ENCODE measurements around the gene COG7.

The COG7 gene

DNA sequence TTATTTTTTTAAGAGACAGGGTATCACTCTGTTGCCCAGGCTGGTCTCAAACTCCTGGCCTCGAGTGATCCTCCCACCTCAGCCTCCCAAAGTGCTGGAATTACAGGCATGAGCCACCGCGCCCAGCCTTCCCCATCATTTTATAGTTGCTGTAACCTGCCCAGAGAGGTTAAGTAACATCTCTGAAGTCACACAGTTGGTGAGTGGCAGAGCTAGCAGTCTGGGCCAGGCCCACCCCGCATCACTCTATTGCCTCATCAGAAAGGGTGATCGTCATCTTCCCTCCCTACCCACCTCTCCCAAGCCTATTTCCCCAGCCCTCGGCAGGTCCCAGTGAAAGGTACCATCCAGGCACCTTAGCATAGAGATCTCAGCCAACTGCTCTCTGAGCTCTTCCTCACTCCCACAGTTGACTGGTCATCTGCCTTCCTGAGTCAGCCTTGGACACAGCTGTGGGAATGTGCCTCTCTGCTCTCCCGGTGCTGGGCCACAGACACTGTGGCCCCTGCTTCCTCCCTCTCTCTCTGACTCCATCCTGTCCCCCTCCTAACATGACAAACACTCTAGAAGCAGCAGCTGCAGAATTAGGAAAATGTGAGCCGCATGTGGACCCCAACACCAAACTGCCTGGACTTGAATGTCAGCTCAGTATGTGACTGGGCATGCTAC is 93.8 kb downstream of the COG7 start:
- no peak for DNase-seq (ENCODE audit: low spot score)

- DNase-seq (ENCODE audit: low spot score) = no peak
Observed at GRCh38 chr16:23357761-23358290, 95.2 kb downstream of the COG7 start.

DNA sequence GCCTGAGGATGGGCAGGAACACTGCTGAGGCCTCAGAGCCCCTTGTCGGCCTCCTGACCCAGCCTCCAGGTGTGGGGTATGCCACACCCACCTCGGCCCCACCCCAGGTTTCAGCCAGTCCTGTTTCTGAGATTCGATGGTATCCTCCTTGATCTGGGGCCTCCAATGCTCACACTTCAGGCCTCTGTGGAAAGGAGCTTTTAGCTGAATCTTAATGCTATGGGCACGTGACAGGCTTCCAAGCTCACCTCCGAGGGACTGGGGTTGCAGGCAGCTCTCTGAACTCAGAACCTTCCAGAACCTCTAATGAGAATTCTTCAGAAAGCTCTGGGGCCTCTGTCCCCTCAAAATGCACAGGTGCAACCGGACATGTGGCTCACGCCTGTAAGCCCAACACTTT is 96.0 kb downstream of the COG7 start:
- DNase-seq (ENCODE audit: low spot score) = no peak

DNA sequence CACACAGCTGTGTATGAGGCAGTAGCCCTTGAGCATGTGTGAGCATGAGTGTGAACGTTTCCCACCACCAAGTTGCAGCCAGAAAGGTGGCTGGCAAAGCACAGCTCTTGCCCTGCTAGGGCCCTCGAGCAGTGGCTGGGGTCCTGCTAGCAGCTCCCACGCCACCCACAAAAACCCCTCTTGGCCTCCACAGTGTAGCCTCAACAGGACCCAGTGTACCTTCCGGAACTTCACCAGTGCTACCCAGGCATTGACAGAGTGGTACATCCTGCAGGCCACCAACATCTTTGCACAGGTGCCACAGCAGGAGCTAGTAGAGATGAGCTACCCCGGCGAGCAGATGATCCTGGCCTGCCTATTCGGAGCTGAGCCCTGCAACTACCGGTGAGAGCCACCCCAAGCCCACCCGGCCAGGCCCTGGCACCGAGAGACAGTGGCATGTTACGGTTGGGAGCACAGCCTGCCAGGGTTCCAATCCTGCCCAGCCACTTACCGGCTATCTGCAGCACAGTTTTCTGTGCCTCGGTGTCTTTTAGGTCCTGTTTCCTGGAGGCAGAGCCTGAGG is 97.8 kb downstream of the COG7 start:
- no peak for DNase-seq (ENCODE audit: low spot score)

DNA sequence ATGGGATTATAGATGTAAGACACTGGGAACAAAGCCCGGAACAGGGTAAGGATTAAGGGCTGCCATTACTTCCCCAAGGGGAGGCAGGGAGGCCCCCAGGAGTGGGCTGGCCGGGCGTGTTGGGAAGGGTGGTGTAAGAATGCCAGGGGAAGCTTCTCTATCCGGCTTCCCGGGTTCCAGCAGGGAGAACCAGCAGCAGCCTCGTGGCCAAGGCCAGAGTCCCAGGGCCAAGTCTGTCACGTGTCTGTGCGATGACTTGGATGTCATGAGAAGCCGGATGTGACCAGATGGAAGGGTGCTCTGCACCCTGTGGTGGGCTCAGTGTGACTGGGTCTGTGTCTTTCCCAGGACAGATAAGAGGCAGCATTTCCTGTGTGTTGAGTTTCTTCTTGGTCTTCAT is 98.7 kb downstream of the COG7 start:
- no peak for DNase-seq (ENCODE audit: low spot score)

DNA sequence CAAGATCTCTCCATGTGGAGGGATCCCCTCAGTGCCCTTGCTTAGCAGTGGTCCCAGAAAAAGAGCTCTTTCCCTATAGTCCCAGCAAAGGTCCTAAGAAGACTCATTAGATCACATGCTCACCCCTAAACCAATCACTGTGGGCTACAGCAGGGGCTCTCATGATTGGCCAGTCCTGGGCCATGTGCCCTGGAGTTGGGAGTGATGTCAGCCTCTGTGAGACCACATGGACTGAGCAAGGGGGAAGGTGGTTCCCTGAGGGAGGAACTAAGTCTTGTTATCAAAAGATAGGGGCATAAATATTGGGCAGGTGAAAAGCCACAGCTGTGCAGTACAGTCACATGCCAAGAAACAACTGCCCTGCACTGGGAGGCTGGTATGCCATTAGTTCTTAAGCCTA is 99.5 kb downstream of the COG7 start:
- DNase-seq (ENCODE audit: low spot score) = no peak

DNA sequence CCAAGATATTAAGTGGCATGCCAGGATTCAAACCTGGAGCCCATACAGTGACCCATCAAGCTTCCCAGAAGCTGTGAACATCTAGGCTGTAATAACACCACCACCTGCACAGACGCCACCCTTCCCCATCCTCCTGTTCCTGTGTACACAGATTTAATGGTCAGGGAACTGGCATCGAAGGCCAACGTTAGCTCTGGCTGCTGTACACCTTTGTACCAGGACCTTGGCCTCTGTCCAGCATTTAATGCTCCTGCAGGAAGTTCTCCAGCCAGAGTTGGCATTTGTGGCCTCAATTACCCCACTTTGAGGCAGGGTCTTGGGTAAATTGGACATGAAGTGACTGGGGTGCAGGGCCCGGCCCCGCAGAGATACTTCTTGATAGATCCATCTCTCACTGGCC is 101.6 kb downstream of the COG7 start:
- DNase-seq (ENCODE audit: low spot score) = no peak

- DNase-seq (ENCODE audit: low spot score) = no peak
Observed at GRCh38 chr16:23348579-23349469, 104.2 kb downstream of the COG7 start.

GRCh38 chr16:23345237-23345636 is 107.8 kb downstream of the COG7 start:
- no peak for DNase-seq (ENCODE audit: low spot score)

DNA sequence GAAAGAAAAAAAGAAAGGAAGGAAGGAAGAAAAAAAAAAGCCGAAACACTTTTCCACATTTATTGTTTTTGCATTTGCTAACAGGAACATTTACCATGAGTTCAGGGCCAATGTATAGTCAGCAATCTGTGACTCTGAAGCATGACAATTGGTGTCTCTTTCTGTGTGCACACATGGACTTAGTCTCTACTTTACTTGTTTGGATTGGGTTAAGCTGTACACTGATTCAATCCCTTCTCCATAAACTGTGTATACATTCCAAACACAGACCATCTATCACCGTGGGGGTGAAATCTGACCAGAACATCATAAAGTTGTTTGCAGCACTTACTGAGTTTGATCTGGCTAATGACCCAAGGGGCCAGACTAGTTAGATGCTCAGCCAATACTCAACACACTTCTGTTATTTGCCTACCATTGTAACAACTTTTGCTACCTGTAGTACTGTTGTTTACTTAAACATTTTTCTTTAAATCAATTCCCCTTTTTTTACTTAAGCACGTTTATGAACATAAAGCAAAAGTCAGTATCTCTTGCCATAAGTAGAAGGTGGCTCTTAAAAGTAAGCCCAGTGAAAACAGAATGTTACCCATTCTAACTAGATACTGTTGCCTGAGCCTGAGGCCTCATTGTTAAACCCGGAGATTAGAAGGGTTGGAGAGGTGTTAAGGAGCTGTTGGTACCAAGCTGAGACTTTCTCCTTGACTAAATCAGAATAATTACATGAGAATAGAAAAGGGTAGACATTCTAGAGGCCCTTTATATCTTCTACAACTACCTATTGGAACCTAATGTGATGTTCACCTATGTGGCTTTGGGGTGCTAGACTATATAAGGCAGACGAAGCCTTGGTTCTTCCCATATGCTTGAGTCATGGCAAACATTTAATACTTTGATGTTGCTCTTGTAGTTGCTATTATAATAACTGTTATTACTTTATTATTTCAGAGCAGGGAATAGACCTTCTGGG is 109.1 kb downstream of the COG7 start:
- no peak for DNase-seq (ENCODE audit: low spot score)

DNA sequence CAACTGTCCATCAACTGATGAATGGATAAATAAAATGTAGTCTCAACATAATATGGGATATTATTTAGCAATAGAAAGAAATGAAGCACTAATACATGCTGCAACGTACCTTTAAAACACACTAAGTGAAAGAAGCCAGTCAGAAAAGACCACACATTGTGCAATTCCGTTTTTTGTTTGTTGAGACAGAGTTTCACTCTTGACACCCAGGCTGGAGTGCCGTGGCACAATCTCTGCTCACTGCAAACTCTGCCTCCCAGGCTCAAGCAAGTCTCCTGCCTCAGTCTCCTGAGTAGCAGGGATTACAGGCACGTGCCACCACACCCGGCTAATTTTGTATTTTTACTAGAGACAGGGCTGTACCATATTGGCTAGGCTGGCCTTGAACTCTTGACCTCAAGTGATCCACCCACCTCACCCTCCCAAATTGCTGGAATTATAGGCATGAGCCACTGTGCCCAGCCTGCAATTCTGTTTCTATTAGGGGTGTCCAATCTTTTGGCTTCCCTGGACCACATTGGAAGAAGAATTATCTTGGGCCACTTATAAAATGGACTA is 110.8 kb downstream of the COG7 start:
- no peak for DNase-seq (ENCODE audit: low spot score)

DNA sequence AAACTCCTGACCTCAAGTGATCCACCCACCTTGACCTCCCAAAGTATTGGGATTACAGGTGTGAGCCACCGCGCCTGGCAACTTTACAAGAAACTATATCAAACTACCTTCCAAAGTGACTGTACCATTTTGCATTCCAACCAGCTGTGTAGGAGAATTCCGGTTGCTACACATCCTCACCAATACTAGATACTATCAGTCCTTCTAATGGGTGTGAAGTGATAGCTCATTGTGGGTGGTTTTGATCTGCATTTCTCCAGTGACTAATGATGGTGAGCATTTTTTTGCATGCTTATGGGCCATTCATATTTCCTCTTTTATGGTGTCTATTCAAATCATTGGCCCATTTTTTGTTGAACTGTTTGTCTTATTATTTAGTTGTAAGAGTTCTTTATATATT is 113.2 kb downstream of the COG7 start:
- DNase-seq (ENCODE audit: low spot score) = no peak

Data from hematopoietic multipotent progenitor cell treated with erythropoietin and hydrocortisone succinate and interleukin-3 and kit ligand, for 17 days (in vitro differentiated cells).